Measurements from ENCODE around the gene SLC9A9.

The SLC9A9 gene

DNA sequence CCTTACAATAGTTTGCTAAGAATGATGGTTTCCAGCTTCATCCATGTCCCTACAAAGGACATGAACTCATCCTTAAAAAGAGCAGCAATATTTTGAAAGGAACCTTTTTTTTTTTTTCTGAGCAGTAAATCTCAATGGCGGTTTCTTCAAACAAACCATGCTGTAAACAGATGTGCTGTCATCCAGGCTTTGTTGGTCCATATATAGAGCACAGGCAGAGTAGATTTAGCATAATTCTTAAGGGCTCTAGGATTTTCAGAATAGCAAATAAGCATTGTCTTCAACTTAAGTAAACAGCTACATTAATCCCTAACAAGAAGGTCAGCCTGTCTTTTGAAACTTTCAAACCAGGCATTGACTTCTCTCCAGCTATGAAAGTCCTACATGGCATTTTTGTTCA is 334.2 kb downstream of the SLC9A9 start:
- no peak for DNase-seq (ENCODE audit: low read depth in 2 of 2, low spot score in 1 of 2)

DNA sequence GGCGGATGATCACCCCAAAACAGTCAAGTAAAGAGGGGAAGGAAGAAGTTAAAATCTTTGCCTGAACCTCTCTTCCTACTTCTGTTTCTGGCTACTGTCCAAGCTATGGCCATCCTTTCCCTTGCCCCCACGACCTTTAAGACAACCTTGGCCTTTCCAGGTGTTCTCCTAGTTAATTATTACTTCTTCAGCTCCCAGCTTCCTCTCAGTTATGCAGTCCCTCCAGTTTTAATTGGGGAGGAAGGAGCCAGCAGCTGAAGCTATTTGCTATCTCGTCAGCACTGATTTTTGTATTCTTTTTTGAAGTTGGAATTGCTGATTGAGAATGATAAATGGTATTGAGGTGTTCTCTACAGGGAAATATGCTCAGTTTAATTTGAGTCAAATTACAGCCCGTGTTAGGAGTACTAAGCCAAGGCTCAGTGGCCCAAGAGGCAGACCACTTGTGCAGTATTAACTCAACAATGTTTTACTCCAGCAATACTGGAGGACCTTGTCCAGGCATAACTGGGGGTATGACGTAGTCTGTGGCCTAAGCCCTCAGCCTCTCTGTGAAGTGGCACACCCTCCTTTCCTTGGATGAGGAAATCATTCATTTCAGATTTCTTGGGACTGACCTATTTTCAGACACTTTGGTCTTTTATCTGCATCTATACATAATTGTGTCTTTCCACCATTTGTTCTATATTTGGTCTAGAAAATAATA is 336.9 kb downstream of the SLC9A9 start:
- DNase-seq (ENCODE audit: low read depth in 2 of 2, low spot score in 1 of 2) = no peak

DNA sequence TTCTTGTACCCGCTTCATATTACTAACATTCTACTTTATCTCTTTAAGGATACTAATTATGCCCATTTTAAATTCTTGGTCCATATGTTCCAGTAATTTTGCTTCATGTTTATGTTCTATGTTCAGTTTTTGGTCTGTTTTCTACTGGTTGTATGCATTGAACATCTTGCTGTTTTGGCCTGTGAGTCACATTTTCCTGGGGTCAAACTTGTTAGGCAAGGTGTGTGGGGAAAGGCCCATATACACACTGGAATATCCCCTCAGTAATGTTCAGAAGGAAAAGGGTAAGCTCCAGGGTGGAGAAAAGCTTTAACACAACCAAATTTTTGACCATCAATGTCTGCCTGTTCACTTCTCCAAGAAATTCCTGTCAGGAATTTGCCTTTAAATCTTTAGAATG is 337.7 kb downstream of the SLC9A9 start:
- no peak for DNase-seq (ENCODE audit: low read depth in 2 of 2, low spot score in 1 of 2)

DNA sequence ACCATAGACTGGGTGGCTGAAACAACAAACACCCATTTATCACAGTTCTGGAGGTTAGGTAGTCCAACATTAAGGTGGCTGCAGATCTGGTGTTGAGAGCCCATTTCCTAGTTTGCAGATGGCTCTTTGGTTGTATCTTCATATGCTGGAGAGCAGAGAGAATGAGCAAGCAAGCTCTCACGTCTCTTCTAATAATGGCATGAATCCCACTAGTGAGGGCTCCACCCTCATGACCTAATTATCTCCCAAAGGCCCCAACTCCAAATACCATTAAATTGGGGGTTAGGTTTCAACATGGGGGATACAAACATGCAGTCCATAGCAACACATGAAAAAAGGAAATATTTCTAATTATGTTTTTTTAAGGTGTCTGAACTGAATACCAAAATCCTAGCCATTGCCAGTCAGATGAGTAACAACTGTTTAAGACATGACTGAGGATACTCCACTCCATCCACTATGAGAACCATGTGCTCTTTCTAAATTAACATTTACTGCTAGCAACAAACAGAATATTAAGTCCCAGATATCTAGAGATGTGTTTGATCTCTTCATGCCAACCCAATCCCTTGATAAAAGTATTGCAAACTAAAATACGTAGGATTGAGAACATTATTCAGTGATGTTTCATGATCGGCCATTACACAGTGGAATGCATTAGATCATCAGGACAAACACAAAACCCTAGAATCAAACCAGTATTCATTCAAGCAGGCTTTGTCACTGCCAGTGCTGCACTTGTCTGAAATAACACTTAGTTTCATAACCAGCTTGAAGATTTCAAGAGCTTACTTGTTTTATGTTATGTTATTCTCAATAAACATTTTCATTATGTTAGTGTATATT is 340.3 kb downstream of the SLC9A9 start:
- no peak for DNase-seq (ENCODE audit: low read depth in 2 of 2, low spot score in 1 of 2)

DNA sequence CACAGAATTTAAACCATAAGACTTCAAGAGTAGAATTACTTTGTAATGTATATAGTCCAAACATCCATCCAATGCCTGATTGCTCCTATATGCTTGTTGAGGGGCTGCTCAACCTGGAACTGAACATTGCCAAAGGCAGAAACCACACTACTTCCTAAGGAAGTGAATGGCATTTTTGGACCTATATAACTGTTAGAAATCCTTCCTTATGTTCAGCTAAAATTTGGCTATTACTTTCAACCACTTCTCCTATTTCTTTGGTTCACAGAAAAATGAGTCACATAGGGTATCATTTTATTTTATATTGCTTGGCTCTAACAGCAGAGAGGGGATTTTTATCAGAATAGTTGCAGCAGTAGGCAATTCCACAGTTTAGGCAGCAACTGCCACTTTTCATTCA is 342.1 kb downstream of the SLC9A9 start:
- no peak for DNase-seq (ENCODE audit: low read depth in 2 of 2, low spot score in 1 of 2)

DNA sequence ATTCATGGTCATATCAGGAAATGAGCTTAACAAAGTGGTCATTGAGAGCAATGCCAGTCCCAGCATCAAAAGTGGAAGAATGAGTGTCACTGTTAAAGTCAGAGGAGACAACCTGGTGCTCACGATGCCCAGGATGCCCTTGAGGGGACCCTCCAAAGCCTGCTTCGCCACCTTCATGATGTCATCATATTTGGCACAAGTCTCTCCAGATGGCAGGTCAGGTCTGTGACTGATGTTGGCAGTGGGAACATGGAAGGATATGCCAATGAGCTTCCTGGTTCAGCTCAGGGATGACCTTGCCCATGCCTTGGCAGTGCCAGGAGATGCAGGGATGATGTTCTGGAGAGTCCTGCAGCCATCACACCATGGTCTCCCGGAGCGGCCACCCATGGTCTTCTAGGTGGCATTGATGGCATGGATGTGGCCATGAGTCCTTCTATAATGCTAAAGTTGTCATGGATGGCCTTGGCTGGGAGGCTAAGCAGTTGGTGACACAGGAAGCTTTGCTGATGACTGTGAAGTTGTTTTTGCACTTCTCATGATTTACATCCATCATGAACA is 344.9 kb downstream of the SLC9A9 start:
- no peak for DNase-seq (ENCODE audit: low read depth in 2 of 2, low spot score in 1 of 2)

DNA sequence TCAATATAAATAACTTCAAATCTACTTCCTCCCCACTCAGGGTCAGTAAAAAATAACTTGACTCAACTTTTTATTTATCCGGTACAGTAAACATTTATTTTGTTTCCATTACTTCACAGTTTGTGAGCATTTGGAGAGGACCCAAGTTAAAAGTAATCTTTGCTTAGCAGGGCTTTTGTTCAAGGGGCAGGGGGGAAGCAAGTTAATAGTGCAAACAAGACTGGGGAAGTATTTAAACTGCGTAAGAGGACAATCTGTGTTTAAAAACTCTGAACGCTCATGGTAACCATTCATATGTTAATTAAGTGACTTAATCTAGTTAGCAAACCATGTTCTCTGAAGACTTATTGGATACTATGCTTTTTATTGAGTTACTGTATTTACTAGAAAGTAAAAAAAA is 346.2 kb downstream of the SLC9A9 start:
- DNase-seq (ENCODE audit: low read depth in 2 of 2, low spot score in 1 of 2) = no peak

DNA sequence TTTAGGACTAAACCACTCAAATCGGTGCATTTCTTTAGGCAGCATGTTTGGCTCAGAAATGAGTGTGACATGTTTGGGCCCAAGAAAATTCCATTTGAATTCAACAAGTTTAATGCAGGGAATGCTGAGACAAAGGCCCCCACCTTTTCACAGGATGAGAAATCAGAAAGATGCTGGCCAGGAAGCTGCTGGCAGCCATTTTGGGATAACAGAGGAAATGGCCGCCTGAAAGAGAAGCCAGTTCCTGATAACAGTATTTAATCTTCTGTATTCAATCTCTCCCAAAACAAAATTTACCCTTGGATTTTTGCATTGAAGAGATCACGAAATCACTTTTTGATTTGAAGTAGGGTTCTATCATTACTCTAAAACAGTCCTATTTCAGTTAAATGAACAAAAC is 350.9 kb downstream of the SLC9A9 start:
- no peak for DNase-seq (ENCODE audit: low read depth in 2 of 2, low spot score in 1 of 2)

DNA sequence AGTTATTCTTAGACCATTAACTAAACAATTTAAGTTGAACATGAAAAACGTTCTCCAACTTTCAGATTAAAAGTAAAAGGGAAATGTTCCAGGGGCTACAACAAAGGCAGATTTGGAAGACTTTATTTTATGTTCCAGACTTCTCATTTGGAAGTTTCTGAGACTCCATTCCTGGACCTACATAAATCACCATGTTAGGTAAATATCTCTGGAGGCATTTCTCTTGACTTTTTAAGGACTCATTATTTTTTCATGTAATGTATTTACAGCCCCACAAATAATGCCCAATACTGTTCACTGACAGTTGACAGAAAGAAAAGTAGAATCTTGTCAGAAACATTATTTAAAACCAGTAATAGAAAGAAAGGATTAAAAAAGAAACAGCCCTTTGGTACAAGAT is 352.1 kb downstream of the SLC9A9 start:
- DNase-seq (ENCODE audit: low read depth in 2 of 2, low spot score in 1 of 2) = no peak

DNA sequence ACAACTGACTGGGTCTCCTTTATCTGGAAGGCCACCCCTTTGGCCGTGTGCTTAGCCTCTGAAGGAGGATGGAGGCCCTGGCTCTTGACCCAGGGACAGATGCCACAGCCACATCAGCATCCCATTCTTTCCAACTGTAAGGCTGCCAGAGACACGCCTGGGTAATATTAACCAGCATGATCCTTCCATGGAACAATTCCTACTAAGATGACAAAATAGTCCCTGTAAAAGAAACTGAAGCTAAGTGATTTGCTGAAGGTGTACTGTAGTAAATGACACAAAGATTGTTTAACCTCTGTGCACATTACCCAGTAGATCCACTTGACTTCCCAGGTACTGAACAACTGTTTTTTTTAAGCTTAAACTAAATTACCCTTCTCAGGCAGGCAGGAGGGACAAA is 352.7 kb downstream of the SLC9A9 start:
- DNase-seq (ENCODE audit: low read depth in 2 of 2, low spot score in 1 of 2) = no peak

DNA sequence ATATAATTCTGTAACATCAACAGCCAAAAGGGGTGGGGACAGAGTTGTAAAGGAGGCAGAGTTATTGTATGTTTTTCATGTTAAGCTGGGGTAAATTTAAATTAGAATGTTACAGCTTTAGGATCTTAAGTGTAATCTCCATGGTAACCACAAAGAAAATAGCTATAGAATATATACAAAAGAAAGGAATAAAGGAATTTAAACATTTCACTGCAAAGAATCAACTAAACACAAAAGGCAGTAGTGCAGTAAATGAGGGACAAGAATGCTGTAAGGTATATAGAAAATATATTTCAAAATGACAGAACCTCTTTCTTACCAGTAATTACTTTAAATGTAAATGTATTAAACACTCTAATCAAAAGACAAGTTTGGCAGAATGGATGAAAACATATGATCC is 361.7 kb downstream of the SLC9A9 start:
- DNase-seq (ENCODE audit: low read depth in 2 of 2, low spot score in 1 of 2) = no peak

DNA sequence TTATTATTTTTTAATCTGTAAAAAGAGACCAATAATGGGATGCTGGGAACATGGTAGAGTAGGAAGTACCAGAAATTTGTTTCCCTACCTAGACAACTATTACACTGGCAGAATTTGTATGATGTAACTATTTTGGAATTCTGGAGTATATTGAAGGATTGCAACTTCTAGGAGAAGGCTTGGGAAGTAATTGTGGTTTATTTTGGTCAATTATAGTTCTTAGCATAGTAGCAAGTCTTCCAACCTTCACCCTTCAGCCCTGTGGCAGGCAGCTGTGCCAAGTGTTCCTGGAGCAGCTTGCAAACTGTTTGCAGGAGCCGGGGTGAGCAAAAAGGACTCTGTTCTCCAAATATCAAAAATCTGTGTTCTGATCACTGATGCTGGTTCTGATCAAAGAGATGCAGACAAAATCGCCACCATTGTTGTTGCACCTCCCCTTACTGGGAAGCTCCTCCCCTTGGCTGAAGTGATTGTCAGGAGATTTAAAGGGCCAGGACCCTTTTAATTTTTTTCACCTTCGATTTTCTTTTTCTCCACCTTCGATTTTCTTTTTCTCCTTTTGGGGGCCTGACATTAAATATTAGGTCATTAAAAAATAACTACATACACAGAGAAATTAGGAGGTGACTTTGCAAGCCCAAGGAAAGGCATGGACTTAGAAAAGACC is 363.3 kb downstream of the SLC9A9 start:
- no peak for DNase-seq (ENCODE audit: low read depth in 2 of 2, low spot score in 1 of 2)

DNA sequence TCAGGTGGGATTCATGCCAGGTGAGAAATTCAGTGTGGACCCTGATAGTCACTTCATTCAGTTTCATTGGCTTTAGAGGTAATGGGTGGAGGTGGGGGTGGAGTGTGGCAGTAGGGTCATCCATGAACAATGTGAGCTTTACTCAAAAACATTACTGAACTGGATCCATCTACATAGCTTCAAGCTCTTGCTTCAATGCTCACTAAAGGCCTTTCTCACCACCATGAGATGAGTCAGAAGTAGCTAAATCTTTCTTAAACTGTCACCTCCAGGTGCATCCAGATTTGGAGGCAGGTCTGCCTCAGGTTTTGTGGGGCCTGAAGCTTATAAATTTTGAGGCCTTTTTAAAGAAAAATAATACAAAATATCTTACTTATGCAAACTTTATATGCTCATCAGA is 365.1 kb downstream of the SLC9A9 start:
- DNase-seq (ENCODE audit: low read depth in 2 of 2, low spot score in 1 of 2) = no peak

DNA sequence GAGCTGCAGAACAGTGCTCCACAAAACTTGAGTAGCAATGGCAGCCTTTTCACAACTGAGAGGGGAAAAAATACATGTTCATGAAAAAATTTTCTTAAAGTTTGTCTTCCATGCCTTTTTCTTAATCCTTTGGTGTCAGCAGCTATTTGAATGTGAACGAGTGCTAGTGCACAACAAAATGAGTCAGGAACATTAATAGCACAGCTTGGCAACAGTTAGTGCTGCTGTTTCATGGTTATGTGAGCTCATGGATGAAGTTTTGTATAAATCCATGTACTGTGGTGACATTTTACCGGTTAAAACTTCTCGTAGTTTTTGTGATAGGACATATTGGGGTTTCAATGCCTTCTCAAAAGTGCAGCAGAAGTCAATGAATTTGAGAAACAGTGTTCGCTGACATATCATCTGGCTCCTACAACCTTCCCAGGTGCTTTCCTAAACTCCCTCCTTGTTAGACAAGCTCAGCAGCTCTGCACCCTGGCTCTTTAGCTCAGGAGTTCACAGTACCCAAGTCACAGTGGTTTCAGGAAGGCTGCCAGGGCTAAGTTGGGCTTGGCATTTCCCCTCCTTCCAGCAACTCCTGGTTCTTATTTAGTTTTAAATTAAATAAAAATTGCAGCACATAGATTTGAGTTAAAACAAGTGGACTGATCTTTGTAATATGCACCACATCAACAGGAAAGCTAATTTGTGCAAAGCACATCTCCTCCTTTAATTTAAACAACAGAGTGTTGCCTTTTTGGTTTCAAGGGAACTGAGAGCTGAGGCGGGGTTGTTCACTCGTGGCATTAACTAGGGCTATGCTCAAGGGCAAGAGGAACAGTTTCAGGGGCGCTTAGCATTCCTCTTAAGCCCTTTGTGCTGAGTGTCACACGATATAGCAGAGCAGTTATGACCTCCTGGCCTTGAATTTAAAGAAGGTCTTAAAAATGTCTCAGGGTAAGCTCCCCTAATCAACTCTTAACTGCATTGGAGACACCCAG is 365.9 kb downstream of the SLC9A9 start:
- no peak for DNase-seq (ENCODE audit: low read depth in 2 of 2, low spot score in 1 of 2)

DNA sequence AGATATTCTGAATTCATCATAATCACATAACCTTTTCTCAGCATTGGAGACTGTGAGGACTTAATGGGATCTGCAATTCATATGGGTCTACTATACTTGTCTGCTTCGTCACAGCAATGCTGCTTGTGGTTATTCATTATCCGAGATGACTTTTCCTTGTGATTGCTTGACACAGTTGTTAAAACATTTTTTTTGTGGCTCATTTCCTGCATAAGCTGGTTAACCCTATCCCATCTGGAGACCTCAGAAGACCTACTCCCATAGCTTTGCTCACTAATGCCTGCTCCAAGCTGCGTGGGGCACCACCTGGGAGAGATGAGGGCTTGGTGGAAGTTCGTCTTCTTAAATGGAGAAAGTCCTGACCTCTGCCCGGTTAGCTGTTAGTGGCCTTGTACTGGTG is 367.9 kb downstream of the SLC9A9 start:
- no peak for DNase-seq (ENCODE audit: low read depth in 2 of 2, low spot score in 1 of 2)

DNA sequence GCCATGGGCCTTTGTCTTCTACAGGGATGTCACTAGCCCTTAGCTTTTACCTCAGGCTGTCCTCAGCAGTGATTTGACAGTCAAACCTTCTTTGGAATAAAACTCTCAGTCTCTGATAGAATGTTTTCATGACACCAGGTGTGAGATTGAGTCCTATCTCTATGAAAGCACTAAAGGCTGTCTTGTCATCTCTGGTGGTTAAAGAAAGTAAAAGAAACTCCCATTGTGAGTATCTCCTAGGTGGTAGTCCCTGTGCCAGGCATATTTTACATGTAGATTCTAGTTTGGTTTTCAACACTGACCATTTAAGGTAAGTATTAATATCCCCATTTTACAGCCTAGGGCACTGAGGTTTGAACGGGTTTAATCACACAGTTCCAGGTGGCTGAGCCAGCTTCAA is 368.5 kb downstream of the SLC9A9 start:
- no peak for DNase-seq (ENCODE audit: low read depth in 2 of 2, low spot score in 1 of 2)

DNA sequence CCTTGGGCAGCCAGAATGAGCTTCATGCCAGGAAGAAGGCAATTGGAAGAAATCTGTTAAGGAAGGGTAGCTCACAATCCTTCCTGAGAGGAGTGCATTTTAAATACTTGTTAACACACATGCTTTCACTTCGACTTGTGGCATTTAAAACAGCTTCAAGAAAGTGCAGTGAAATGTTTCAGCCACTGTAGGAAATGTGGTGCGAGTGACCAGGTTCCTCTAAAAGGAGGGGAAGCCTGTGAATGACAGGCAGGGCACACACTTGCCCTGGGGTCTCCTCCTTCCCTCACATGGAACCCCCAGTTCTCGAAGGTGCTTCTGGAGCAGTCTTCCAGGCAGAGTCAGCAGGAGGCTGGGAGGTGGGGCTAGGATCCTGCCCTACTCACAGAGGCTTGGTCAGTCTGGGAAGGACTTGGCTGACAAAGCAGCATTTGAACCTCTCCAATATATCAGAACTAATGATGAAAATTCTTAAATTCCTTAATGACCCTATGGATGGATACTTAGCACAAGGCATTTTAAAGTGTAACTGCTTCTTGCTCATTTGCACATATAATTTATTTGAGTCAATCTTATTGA is 370.1 kb downstream of the SLC9A9 start:
- no peak for DNase-seq (ENCODE audit: low read depth in 2 of 2, low spot score in 1 of 2)

DNA sequence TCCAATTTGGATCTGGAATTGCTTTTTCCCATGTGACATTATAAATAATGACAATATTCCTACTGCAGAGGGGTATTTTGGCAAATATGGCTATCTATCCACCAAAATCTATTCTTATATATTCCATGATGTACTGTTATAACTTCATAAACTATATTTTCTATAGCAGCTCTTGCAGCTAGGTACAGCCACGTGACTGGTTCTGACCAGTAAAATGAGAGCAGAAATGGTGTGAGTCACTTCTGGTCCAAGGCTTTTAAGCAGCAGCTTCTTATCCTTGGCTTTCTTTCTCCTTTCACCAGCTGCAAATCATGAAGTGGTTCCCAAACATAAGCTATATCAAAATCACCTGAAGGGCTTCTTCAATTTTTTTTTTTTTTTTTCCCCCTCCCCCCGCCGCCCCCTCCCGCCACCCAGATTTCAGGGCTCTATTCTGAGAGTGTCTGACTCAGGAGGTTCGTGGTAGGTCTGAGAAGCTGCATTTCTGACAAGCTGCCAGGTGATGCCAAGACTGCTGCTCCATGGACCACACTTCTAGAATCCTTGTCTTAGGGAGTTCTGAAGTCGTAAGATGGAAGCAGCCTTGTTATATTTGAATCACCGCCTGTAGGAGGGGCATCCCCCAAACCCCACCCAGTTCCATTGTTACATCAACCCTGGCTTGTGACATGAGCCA is 371.2 kb downstream of the SLC9A9 start:
- no peak for DNase-seq (ENCODE audit: low read depth in 2 of 2, low spot score in 1 of 2)

DNA sequence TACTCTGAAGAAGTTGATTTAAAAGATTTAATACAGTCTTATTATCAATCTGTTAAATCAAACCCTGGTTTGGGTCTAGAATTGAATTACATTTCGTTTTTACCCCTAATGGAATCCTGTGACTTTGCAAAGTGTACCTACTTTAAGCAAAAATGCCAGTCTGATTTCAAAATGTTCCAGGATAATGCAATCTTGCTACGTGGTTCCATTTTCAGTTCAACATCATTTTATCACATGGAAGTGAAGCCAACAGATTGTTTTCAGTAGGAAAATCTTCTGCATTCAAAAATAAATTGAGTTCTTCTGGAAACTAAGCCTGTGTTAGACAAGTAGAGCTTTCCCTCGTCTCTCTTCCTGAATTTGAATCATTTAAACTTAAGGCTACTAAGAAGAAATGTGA is 372.3 kb downstream of the SLC9A9 start:
- DNase-seq (ENCODE audit: low read depth in 2 of 2, low spot score in 1 of 2) = no peak
